Activated naive CD8-positive, alpha-beta T cell treated with anti-CD3 and anti-CD28 coated beads for 36 hours (primary cell): ENCODE measurements around the gene TJP3. TPM values are rescaled to one million over a fixed set of nuclear protein-coding genes. Genes with fewer than 3 reads are reported as not detected.

ENCODE experiments used
- total RNA-seq, 2 experiments: library from RNA; stranded (reverse); gene quantifications; one replicate each; pipeline ENCODE4 v1.2.3, GENCODE V29; 2021

TJP3 gene
- total RNA-seq, 2 experiments from 2014 or later = 0.24 to 0.39 TPM

Other genes starting within 250 kb of the TJP3 start
- gene SMIM24, start 227.9 kb upstream of the TJP3 start, total RNA-seq = 1 to 10 TPM; 2.2 to 2.5 TPM
- not detected for gene SMIM44, start 224.9 kb upstream of the TJP3 start, total RNA-seq
- gene DOHH, start 207.7 kb upstream of the TJP3 start, total RNA-seq = 10 to 100 TPM; 17.2 to 18.3 TPM
- 10 to 100 TPM; 32.6 to 39.6 TPM for gene FZR1, start 202.1 kb upstream of the TJP3 start, total RNA-seq
- gene TEKTIP1, start 169.2 kb upstream of the TJP3 start, total RNA-seq = 1 to 10 TPM; 1.2 to 2.2 TPM
- gene MFSD12, start 150.8 kb upstream of the TJP3 start, total RNA-seq = 10 to 100 TPM; 73.2 to 76.1 TPM
- 10 to 100 TPM; 37.1 to 41.6 TPM for gene HMG20B, start 135.4 kb upstream of the TJP3 start, total RNA-seq
- under 1 TPM; 0.32 to 0.43 TPM for gene GIPC3, start 122.9 kb upstream of the TJP3 start, total RNA-seq
- 1 to 10 TPM; 2.8 to 3.1 TPM for gene TBXA2R, start 101.5 kb upstream of the TJP3 start, total RNA-seq
- 10 to 100 TPM; 33.0 to 34.4 TPM for gene CACTIN, start 81.6 kb upstream of the TJP3 start, total RNA-seq
- gene PIP5K1C, start 7.9 kb upstream of the TJP3 start, total RNA-seq = 10 to 100 TPM; 12.9 to 14.8 TPM
- gene APBA3, start 53.3 kb downstream of the TJP3 start, total RNA-seq = 10 to 100 TPM; 21.4 to 21.9 TPM
- gene MRPL54, start 54.3 kb downstream of the TJP3 start, total RNA-seq = 10 to 100 TPM; 76.9 to 81.5 TPM
- gene RAX2, start 63.8 kb downstream of the TJP3 start, total RNA-seq = not detected
- gene MATK, start 78.0 kb downstream of the TJP3 start, total RNA-seq = 10 to 100 TPM; 32.1 to 33.8 TPM
- gene ZFR2, start 160.7 kb downstream of the TJP3 start, total RNA-seq = under 1 TPM; 0.54 to 0.84 TPM
- not detected for gene ATCAY, start 172.3 kb downstream of the TJP3 start, total RNA-seq
- gene NMRK2, start 224.7 kb downstream of the TJP3 start, total RNA-seq = not detected